DND-41 (cell line): ENCODE measurements around the gene SWAP70.

Experiments
- CTCF ChIP-seq: IDR thresholded peaks from 2 replicates; pipeline ENCODE4 v1.5.1; 2012; ENCODE audit warnings: borderline replicate concordance, low read length, moderate library complexity, mild to moderate bottlenecking; ENCODE audit not compliant: poor library complexity, severe bottlenecking; ENCODE audit errors: extremely low read depth
- EZH2 ChIP-seq: IDR thresholded peaks from 3 replicates; pipeline ENCODE4 v1.6.1; 2012; ENCODE audit warnings: borderline replicate concordance, low read depth, mild to moderate bottlenecking, moderate library complexity, low read length, inconsistent platforms; ENCODE audit not compliant: severe bottlenecking

- no peak for TF ChIP-seq EZH2
- no peak for TF ChIP-seq CTCF
Measured at GRCh38 chr11:9657531-9657930, 6.3 kb upstream of the SWAP70 start.
